ENCODE results near the gene GNPAT. TPM values are rescaled to one million over a fixed set of nuclear protein-coding genes. Genes with fewer than 3 reads are reported as not detected.

The GNPAT gene
- total RNA-seq, 4 donors from 2014 or later, result 33.9 to 41.9 (median 38.8) TPM

DNA sequence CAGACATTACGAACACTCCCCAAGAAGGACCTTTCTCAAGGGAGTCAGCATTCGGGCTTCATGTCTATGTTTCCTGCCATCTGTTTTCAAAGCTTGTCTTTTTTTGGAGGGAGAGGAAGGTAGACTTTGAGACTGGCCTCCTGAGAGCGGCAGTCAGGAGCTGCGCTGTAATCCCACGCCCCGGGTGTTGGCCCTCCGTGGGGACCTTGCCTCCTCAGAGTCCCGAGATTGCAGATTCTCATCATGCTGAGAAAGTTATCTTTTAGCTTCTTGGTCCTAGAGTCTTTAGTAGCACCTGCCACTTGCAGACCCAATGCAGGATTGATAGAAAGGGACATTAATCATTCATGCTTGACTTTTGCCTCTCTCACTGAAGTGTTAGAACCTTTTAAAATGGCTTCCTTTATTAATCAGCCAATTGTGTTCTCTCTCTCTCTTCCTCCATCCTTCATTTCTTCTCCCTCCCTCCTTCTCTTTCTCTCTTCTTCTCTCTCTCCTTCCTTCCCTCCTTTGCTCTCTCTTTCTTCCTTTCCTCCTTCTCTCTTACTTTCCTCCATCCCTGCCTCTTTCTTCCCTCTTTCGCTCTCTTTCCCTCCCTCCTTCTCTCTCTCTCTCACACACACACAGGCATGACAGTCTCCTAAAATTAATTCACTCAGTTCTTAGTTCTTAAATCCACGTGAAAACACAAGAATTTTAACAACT, 25.2 kb upstream of the GNPAT start:
- 78 to 79% methylated on average over 10 of the region's 10 CpGs for WGBS, 2 donors
- H3K27me3 ChIP-seq, result no peaks in the 10 kb centered on the region

DNA sequence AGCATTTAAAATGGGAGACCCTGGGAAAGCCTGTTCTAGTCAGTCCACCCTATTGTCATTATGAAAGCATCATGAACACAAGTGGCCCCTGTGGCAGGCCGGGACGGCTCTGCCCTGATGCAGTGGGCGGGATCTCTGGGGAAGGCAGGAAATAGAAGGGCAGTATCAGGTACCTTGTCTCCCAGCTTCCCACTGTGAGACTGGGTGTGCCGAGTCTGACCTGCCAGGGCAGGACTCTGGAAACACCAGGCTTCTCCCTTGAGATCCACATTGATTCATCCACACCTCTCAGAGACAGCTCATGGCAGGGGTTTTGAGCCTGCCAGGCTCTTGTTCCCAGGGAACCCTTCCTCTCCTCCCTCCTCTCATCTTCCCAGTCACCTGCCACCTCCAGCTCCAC, 24.5 kb upstream of the GNPAT start:
- Histone ChIP-seq H3K27me3 (no peaks in the 10 kb centered on the region), H3K9me3 (no peaks in the 10 kb centered on the region), H3K27ac (no peak overlapping the region), H3K36me3 (no peaks in the 10 kb centered on the region), H3K4me3 (replicated peaks in 1 of 3) (no peak overlapping the region), H3K4me1 (peaks cover 18 to 19% of the 10 kb centered on the region in 2 donors)
- whole genome bisulfite sequencing, 2 donors, result 42 to 57% methylated on average over 4 of the region's 4 CpGs
- intact Hi-C loops (cut with DNase I), result loop anchor here (5.0 kb wide), 1 partner anchor 419 kb away; no protein-coding TSS in a partner anchor
- TF ChIP-seq, protein P1, sequence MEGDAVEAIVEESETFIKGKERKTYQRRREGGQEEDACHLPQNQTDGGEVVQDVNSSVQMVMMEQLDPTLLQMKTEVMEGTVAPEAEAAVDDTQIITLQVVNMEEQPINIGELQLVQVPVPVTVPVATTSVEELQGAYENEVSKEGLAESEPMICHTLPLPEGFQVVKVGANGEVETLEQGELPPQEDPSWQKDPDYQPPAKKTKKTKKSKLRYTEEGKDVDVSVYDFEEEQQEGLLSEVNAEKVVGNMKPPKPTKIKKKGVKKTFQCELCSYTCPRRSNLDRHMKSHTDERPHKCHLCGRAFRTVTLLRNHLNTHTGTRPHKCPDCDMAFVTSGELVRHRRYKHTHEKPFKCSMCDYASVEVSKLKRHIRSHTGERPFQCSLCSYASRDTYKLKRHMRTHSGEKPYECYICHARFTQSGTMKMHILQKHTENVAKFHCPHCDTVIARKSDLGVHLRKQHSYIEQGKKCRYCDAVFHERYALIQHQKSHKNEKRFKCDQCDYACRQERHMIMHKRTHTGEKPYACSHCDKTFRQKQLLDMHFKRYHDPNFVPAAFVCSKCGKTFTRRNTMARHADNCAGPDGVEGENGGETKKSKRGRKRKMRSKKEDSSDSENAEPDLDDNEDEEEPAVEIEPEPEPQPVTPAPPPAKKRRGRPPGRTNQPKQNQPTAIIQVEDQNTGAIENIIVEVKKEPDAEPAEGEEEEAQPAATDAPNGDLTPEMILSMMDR (IDR thresholded peaks at IDR 0.05), result no peak
- TF ChIP-seq POLR2A (IDR thresholded peaks at IDR 0.05), result no peak
- no peak for DNase-seq

More for the DNA sequence above, 25.2 kb upstream of the GNPAT start:
- DNase-seq, result no peak
- Histone ChIP-seq H3K4me1 (peaks cover 12 to 20% of the 10 kb centered on the region in 2 donors), H3K36me3 (no peaks in the 10 kb centered on the region), H3K9me3 (no peaks in the 10 kb centered on the region), H3K27ac (no peak overlapping the region), H3K4me3 (replicated peaks in 1 of 3) (no peak overlapping the region)
- intact Hi-C loops (cut with DNase I), result loop anchor here (5.0 kb wide), 1 partner anchor 419 kb away; no protein-coding TSS in a partner anchor
- TF ChIP-seq, protein P1 (IDR thresholded peaks at IDR 0.05), result no peak
- no peak for TF ChIP-seq POLR2A (IDR thresholded peaks at IDR 0.05)

DNA sequence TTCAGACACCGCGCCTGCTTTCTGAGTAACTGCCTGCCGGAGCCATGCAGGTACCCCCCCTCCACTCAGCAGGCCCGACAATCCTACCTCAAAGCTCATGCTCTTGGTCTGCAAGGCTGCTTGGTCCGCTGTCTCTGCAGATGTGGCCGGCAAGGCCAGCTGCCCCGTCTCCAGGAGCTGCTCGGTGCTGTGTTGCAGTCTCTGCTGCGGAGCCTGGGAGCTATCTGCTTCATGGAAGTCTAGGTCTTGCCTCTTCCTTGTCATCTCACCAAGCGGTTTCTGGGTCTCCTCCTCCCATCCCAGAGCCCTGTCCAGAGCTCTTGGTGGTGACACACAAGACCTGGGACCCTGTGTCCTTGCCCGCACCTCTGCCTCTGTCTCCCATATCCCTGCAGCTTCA, 24.0 kb upstream of the GNPAT start:
- DNase-seq, result no peak
- intact Hi-C loops (cut with DNase I), result loop anchor here (5.0 kb wide), 1 partner anchor 420 kb away; no protein-coding TSS in a partner anchor
- 88 to 94% methylated on average over 10 to 11 of the region's 11 CpGs for WGBS, 2 donors

DNA sequence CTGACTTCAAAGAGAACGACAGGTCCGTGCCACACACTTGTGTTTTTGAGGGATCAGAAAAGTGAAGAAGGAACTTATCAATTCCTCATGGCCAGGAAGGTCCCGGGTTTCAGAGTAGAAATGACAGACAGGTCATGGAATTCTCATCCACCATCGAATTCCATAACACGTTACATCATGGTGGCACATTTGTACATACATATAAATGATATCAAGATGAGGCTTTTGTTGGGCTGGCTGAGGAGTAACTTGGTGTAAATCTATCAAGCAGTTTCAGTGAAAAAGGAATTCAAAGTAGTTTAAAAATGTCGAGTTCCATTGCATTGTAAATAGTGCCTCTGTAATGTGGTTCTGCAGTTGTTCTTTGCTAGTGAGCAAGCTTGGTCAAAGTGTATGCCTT, 22.9 kb upstream of the GNPAT start:
- Histone ChIP-seq H3K9me3 (no peaks in the 10 kb centered on the region), H3K27ac (no peak overlapping the region), H3K4me1 (peaks cover 16 to 19% of the 10 kb centered on the region in 2 donors), H3K4me3 (replicated peaks in 1 of 3) (no peak overlapping the region), H3K27me3 (no peaks in the 10 kb centered on the region), H3K36me3 (no peaks in the 10 kb centered on the region)
- intact Hi-C loops (cut with DNase I), result loop anchor here (5.0 kb wide), 1 partner anchor 421 kb away; no protein-coding TSS in a partner anchor
- 85 to 89% methylated on average over 6 of the region's 6 CpGs for WGBS, 2 donors
- TF ChIP-seq, protein P1 (IDR thresholded peaks at IDR 0.05), result no peak
- no peak for TF ChIP-seq POLR2A (IDR thresholded peaks at IDR 0.05)
- DNase-seq, result no peak

More for the DNA sequence above, 24.0 kb upstream of the GNPAT start:
- no peak overlapping the region for H3K27ac ChIP-seq
- H3K9me3 ChIP-seq, result no peaks in the 10 kb centered on the region
- H3K4me3 ChIP-seq (replicated peaks in 1 of 3), result no peak overlapping the region
- peaks cover 16 to 19% of the 10 kb centered on the region in 2 donors for H3K4me1 ChIP-seq
- no peaks in the 10 kb centered on the region for H3K36me3 ChIP-seq
- H3K27me3 ChIP-seq, result no peaks in the 10 kb centered on the region
- TF ChIP-seq, protein P1 (IDR thresholded peaks at IDR 0.05), result no peak
